HG02973 (cell line): ENCODE data around the gene EPM2A.

Source experiments
- ATAC-seq: cut with Tn5 transposase; IDR thresholded peaks from one replicate; pipeline ENCODE4 v1.9.1; 2021; ENCODE audit warnings: moderate library complexity; ENCODE audit not compliant: unreplicated experiment

EPM2A gene

DNA sequence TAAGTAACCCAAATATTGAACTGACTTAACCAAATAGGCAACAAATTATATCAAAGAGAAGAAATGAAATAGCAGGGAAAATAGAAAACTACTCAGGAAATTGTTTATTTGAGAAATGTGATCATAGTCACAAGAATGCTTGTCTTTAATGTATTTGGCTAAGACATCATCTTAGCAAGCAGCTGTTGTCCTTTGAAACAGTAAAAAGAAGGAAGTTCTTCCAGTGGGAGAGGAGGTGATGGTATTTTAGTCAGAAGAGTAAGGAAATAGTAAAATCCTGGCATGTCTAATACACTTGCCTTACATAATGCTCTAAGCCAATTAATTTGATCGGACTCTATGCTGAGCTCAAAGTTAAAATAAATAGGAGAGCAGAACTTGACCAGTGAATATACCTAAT is 126.5 kb downstream of the EPM2A start:
- ATAC-seq, result no peak

DNA sequence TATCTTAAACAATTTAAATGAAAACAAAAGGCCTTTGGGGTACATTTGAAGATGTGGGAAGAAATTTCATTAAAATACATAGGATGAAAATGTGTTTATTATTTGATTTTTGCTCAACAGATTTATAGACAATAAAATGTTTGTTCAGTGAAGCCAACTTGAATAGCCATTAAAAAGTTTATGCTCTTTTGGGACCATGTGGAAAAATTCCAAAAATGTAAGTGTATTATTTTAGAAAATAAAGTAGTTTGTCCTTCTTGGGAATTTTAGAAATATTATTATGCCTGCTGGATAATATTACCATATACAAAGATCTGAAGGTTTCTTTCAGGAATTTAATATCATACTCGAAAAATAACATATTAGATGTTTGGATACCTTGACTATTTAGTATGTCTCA is 131.3 kb downstream of the EPM2A start:
- no peak for ATAC-seq

DNA sequence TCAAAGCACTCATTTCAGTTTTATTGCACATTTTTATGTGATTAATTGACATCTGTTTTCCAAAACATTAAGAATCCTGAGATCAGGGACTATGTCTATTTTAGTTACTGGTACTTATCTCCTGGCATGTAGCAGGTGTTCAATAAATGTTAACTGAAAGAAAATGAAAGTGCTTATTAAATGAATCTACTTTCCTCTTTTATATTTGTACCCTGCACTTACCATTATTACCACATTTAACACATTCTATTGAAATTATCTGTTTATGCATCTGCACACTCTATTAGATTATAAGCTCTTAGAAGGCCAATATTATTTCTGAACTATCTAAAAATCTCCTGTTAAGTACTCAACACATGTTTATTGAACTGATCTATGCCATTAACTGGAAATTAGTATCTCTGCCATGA is 131.9 kb downstream of the EPM2A start:
- no peak for ATAC-seq

GRCh38 chr6:145602726-145603326 is 132.5 kb downstream of the EPM2A start:
- no peak for ATAC-seq

DNA sequence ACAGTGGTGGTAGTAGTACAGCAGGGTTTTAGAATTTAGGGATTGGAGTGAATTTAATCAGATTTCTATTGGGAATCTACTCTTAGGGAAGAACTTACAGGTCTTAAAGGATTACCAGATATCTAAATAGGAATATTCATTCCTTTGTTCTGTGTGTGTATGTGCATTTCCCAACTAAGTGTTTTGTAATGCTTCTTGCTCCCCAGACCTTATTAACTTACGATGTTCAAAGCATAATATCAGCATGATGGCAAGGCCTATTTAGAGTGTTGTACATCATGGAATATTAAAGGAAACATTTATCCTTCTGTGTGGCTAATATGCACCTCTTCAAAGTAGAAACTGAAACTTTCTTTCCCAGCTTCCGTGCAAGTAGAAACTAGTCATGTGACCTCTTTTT is 133.9 kb downstream of the EPM2A start:
- no peak for ATAC-seq

GRCh38 chr6:145600299-145600698 is 135.0 kb downstream of the EPM2A start:
- ATAC-seq, result no peak

- no peak for ATAC-seq
These were observed 146.3 kb downstream of the EPM2A start for GRCh38 chr6:145588981-145589380.

- ATAC-seq, result no peak
These were observed 148.0 kb downstream of the EPM2A start for GRCh38 chr6:145587334-145587733.

GRCh38 chr6:145583753-145584152 is 151.6 kb downstream of the EPM2A start:
- no peak for ATAC-seq
